ENCODE data around the gene SLC45A2.

DNA sequence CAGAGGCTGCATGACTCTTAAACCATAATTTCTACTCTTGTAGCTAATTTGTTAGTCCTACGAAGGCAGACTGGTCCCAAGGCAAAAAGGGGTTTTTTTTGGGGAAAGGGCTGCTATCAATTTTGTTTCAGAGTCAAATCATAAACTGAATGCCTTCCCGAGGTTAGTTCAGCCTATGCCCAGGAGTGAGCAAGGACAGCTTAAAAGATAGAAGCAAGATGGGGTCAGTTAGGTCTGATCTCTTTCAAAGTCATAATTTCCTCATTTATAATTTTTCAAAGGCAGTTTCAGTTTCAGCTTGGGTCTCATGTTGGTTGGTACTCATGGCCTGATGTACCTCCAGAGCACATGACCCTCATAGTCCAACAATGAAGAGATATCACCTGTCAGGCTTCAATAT lies 56.2 kb downstream of the SLC45A2 start:
- TF ChIP-seq POLR2AphosphoS5 (IDR thresholded peaks at IDR 0.05; ENCODE audit: low read depth, low read length), result no peak
- TF ChIP-seq TAF1 (IDR thresholded peaks at IDR 0.05; ENCODE audit: borderline replicate concordance, low read depth, low read length), result no peak

Data from GM12892 (cell line).